Activated CD4-positive, alpha-beta T cell treated with anti-CD3 and anti-CD28 coated beads, Interleukin-2, Interleukin-4, amounts not matched to agents 100 ng/mL and 50 ng/mL, durations not matched to agents 16 hours and 8 hours (primary cell): ENCODE measurements around the gene TASP1.
"Not testable (repeated sequence)": the region's sequence is repeated elsewhere in the genome, so short reads cannot be mapped to it uniquely, and the experiment has no call there.

Source experiments
- DNase-seq: peaks from one replicate; pipeline ENCODE4 v3.0.0-alpha.2; 2020; ENCODE audit warnings: low spot score

TASP1 gene

GRCh38 chr20:13648291-13649228 is 9.8 kb upstream of the TASP1 start:
- DNase-seq = no peak

- DNase-seq = no peak
These were observed 5.3 kb upstream of the TASP1 start for GRCh38 chr20:13644010-13644409.

- no peak for DNase-seq
These were observed 392 bp upstream of the TASP1 start for GRCh38 chr20:13639150-13639497.

- DNase-seq = no peak
These were observed 603 bp downstream of the TASP1 start for GRCh38 chr20:13638162-13638495.

- no peak for DNase-seq
These were observed 6.3 kb downstream of the TASP1 start for GRCh38 chr20:13632431-13632830.

GRCh38 chr20:13627525-13627924 is 11.2 kb downstream of the TASP1 start:
- not testable (repeated sequence) for DNase-seq

DNA sequence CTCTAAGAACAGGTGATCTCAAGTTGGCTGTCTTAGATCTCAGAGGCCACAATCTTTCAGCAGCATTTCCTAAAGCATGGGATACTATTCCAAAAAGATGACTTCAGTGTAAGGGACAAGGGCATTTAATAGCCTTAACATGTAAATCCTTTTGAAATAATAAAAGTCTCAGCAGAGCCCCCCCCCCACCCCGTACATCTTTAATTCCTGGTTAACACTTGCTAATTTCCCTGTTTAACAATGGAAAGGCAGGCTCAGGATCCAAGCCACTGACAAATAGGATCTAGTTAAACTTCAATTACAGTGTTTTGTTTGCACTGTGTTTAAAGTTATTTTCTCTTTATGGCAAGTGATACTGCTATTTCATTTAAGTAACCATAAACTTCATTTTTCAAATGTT is 12.0 kb downstream of the TASP1 start:
- DNase-seq = no peak

GRCh38 chr20:13625304-13625979 is 13.3 kb downstream of the TASP1 start:
- DNase-seq = no peak

DNA sequence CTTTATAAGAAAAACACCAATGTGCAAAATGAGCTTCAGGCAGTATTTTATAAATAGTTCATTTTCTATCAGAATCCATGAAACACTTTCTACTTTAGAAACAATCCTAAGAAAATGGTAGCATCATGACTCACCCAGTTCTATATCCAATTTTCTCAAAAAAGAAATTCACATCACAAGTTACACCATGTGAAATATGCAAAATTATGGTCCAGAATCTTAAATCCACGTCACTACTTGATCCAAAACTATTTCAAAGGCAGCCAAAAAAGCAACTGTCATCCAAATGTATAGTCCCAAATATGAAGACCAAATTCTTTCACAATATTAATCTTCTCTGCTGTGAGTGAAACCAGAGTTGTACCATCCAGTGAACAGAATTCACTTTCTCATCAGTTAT is 19.3 kb downstream of the TASP1 start:
- DNase-seq = not testable (repeated sequence)

- not testable (repeated sequence) for DNase-seq
These were observed 20.3 kb downstream of the TASP1 start for GRCh38 chr20:13618456-13618855.

DNA sequence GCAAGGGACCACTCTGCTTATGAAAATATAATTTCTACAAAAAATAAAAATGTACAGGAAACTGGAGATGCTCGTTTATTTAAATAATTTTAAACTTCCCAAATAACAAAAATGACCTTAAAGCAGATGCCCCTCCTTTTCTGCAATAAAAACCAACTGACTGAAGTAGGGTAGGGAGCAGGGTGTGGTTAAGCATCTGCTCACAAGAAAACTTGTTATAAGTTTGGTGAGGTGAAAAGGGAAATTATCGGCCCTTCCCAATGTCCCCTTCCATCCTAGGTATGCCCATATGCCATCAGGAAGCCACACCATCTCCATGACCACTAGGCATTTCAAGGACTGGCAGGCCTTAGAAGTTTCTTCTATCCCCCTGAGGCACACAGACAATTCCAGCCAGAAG is 21.1 kb downstream of the TASP1 start:
- not testable (repeated sequence) for DNase-seq

DNA sequence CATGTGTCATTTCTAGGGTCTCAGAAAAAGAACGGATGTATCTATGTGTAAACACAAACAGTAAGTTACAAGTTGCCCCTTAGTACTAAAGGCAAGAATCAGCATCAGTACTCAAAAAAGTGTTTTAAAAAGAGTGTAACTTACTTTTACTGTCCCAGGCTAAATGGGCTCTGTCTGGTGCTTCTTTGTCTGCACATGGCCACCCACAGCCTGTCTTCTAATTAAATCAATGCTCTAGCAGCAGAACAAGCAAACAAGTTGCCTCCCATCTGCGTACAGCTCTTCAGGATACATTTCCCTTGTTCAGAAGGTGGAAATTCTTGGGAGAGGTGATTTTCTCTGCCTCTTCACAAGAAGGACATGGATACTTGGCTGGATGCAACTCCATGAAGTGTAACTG is 22.0 kb downstream of the TASP1 start:
- DNase-seq = not testable (repeated sequence)

DNA sequence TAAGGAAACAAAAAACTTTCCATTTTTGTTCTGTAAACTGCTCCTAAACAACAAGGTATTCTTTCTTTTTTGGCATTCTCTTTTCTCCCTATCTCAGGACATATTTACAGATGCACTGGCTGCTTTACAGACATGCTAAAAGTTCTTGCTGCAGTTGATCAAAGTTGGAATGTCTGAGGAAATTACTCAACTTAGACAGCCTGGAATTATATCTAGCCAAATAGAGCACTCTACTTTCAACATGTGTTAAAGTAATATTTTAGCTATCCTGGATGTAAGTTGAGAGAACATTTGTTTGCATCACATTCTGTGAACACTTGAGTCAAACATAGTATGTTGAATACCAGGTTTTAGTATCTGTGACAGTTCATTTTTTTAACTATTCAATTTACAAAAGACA is 24.8 kb downstream of the TASP1 start:
- DNase-seq = no peak

DNA sequence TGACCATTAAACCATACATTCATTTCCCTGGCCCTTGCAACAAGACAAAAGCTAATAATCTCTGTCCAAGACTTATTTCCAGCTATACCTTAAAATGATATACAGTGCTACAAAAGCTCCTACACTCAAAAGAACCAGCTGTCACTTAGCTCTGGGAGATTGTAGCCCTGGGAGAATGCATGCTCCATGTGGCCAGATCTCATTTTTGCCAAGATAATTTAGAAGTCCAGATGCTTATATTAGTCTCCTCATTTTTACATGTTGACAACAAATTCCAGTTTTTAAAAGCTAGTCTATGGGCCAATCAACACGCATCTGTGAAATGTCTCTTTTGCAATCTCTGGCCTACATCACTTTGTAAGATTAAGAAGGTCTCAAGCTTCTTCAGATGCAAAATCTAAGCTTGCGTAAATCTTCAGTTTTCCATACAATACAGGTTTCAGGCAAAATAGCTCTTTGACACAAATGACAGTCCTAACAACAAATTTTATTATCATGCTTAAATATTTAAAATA is 27.1 kb downstream of the TASP1 start:
- no peak for DNase-seq

GRCh38 chr20:13610184-13610583 is 28.5 kb downstream of the TASP1 start:
- no peak for DNase-seq

DNA sequence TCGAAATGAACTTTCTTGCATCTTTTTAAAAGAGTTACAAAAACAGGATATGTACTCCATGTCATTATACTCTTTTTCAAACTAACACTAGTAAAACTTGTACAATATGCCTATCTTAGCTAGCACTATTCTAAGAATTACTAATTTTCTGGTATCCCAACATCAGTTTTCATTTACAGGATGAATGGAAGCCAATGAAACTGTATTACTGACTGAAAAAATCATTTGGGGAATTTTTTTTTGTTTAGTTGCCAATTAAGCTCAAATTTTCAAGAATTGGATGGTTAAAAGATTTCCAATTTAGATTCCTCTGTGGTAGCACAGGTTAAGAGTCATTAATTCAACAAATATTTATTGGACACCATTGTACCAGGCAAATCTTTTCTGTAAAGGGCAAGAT is 30.7 kb downstream of the TASP1 start:
- DNase-seq = no peak

DNA sequence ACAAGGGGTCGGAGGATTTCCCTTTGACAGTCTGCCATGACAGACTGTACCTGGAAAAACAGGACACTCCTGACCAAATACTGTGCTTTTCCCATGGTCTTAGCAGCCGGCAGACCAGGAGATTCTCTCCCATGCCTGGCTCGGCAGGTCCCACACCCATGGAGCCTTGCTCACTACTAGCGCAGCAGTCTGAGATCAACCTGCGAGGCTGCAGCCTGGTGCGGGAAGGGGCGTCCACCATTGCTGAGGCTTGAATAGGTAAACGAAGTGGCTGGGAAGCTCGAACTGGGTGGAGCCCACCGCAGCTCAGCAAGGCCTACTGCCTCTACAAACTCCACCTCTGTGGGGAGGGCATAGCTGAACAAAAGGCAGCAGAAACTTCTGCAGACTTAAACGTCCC is 45.3 kb downstream of the TASP1 start:
- DNase-seq = not testable (repeated sequence)

- DNase-seq = no peak
These were observed 50.7 kb downstream of the TASP1 start for GRCh38 chr20:13588049-13588448.

DNA sequence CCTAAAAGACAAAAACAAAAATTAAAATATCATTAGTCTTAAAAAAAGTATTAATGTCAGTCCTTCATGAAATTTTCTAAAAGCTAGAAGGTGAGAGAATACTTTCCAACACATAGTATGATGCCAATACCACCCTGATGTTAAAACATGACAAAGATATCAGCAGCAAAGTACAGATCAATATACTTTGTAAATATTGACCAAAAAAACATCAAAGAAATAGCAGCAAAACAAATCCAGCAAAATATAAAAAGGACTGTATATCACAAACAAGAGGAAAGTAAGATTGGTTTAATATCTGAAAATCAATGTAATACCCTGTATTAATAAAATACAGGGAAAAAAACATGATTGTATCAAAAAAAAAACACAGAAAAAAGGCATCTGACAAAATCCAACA is 51.4 kb downstream of the TASP1 start:
- DNase-seq = no peak

DNA sequence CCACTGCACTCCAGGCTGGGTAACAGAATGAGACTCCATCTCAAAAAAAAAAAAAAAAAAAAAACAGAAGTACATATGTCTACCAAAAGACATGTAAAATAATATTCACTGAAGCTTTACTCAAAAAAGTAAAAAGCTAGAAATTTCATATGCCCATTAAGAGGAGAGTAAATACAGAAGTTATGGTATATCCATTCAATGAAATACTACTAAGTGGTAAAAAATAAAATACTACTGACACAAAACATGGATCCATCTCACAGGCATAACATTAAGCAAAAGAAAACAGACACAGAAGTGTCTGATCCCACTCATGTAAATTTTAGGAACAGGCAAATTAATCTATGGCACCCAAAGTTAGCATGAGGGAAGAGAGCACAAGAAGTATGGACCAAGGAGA is 52.6 kb downstream of the TASP1 start:
- DNase-seq = no peak

DNA sequence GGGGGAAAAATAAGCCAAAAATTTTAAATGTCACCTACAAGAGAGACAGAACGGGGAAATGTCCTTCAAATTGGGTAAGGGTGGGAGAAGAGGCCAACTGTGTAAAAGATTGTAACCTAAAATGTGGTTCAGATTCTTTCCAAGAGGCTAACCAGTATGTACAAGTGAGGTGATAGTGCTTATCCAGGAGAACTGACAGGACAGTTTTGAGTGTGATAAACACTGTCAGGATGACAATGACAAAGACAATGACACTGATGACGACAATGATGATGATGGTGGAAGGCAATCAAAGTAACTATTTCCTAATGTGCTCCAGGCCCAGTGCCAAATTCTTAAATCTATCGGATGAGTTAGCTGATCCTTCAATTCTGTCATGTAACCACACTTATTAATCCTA is 57.3 kb downstream of the TASP1 start:
- DNase-seq = no peak

DNA sequence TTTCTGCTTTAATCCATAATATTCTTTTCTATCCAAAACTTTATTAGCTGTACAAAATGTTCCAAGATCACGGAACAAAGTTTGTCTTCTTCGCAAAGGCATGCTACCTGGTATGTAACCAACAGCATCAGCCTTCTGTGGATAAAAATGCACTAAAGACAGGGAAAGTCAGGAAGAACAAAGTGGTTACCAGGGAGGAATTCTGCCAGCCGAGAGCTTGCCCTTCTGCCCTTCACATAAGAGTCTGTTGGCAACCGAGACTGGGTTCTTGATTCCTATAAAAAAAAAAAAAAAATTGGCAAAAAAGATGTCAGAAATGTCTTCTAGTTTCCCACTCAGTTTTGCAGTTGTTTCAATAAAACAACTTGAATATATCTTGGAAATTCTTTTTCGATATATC is 58.0 kb downstream of the TASP1 start:
- DNase-seq = no peak

GRCh38 chr20:13574071-13574470 is 64.7 kb downstream of the TASP1 start:
- no peak for DNase-seq
